Neuronal stem cell (in vitro differentiated cells): ENCODE data around the gene TMED1.
"Not testable (repeated sequence)": the region's sequence is repeated elsewhere in the genome, so short reads cannot be mapped to it uniquely, and the experiment has no call there.

Source experiments
- DNase-seq: peaks from one replicate; pipeline ENCODE4 v3.0.0-alpha.2; 2013; ENCODE audit warnings: low spot score
- H2AFZ ChIP-seq: one replicate; pipeline ENCODE4 v1.6.1; 2013; ENCODE audit warnings: mild to moderate bottlenecking, low read length, inconsistent platforms
- H2AK5ac ChIP-seq: 2 replicates; pipeline ENCODE4 v1.6.1; 2013; ENCODE audit warnings: low read depth, mild to moderate bottlenecking, inconsistent platforms, low read length, moderate library complexity, mixed read lengths
- H2BK120ac ChIP-seq: 2 replicates; pipeline ENCODE4 v1.6.1; 2013; ENCODE audit warnings: low read depth, mild to moderate bottlenecking, inconsistent platforms, low read length, moderate library complexity, mixed read lengths
- H2BK12ac ChIP-seq: one replicate; pipeline ENCODE4 v1.6.1; 2013; ENCODE audit warnings: low read length, inconsistent platforms
- H2BK15ac ChIP-seq: 2 replicates; pipeline ENCODE4 v1.6.1; 2013; ENCODE audit warnings: mild to moderate bottlenecking, low read length, inconsistent platforms, mixed read lengths
- H2BK5ac ChIP-seq: one replicate; pipeline ENCODE4 v1.6.1; 2013; ENCODE audit warnings: inconsistent platforms, mild to moderate bottlenecking, low read length, moderate library complexity
- H3K14ac ChIP-seq: one replicate; pipeline ENCODE4 v1.6.1; 2013; ENCODE audit warnings: low read length, inconsistent platforms
- H3K18ac ChIP-seq: 2 replicates; pipeline ENCODE4 v1.6.1; 2013; ENCODE audit warnings: low read length, inconsistent platforms
- H3K23ac ChIP-seq: 2 replicates; pipeline ENCODE4 v1.6.1; 2013; ENCODE audit warnings: low read depth, mild to moderate bottlenecking, mixed read lengths, low read length, inconsistent platforms; ENCODE audit not compliant: poor library complexity
- H3K27ac ChIP-seq: replicated peaks from 3 replicates; pipeline ENCODE4 v1.5.1; 2013; ENCODE audit warnings: low read length, inconsistent platforms
- H3K27me3 ChIP-seq, 3 experiments: 2 replicates each; pipeline ENCODE4 v1.6.1; 2013; ENCODE audit warnings: low read length in 3 of 3, mild to moderate bottlenecking in 2 of 3, inconsistent platforms in 1 of 3, low read depth in 1 of 3, mixed read lengths in 1 of 3, moderate library complexity in 1 of 3; ENCODE audit not compliant: control insufficient read depth in 3 of 3, insufficient read depth in 3 of 3
- H3K36me3 ChIP-seq, 2 donors: replicated peaks in 1 of 2; 2 replicates each; pipeline ENCODE4 v1.6.1; 2013; ENCODE audit warnings: low read length in 2 of 2; ENCODE audit not compliant: control insufficient read depth in 2 of 2, insufficient read depth in 2 of 2
- H3K4ac ChIP-seq: 2 replicates; pipeline ENCODE4 v1.6.1; 2013; ENCODE audit warnings: inconsistent platforms, mild to moderate bottlenecking, low read length, moderate library complexity
- H3K4me1 ChIP-seq, 2 donors: 1 replicate in 1 of 2; 2 replicates in 1 of 2; pipeline ENCODE4 v1.6.1; 2013; ENCODE audit warnings: low read length in 2 of 2, low read depth in 1 of 2; ENCODE audit not compliant: control insufficient read depth in 2 of 2, insufficient read depth in 1 of 2
- H3K4me2 ChIP-seq: one replicate; pipeline ENCODE4 v1.6.1; 2013; ENCODE audit warnings: mild to moderate bottlenecking, low read length, inconsistent platforms; ENCODE audit not compliant: insufficient read depth, poor library complexity, severe bottlenecking
- H3K4me3 ChIP-seq, 2 donors: 2 replicates each; pipeline ENCODE4 v1.5.1; 2013; ENCODE audit warnings: low read length in 2 of 2, mild to moderate bottlenecking in 2 of 2, inconsistent platforms in 1 of 2, moderate library complexity in 1 of 2
- H3K79me1 ChIP-seq: one replicate; pipeline ENCODE4 v1.6.1; 2013; ENCODE audit warnings: low read depth, mild to moderate bottlenecking, inconsistent platforms, low read length, moderate library complexity
- H3K9ac ChIP-seq: one replicate; pipeline ENCODE4 v1.6.1; 2013; ENCODE audit warnings: mild to moderate bottlenecking, low read depth, low read length, inconsistent platforms; ENCODE audit not compliant: poor library complexity
- H3K9me3 ChIP-seq, 2 donors: replicated peaks in 1 of 2; 2 replicates each; pipeline versions ENCODE3 to v1.6.1; 2013; ENCODE audit warnings: low read length in 2 of 2, mild to moderate bottlenecking in 2 of 2, inconsistent platforms in 1 of 2, low read depth in 1 of 2, mixed read lengths in 1 of 2, moderate library complexity in 1 of 2; ENCODE audit not compliant: control insufficient read depth in 2 of 2, insufficient read depth in 1 of 2
- H4K8ac ChIP-seq: one replicate; pipeline ENCODE4 v1.6.1; 2013; ENCODE audit warnings: low read depth, mild to moderate bottlenecking, inconsistent platforms, low read length, moderate library complexity
- H4K91ac ChIP-seq: one replicate; pipeline ENCODE4 v1.6.1; 2013; ENCODE audit warnings: low read length, low read depth, mild to moderate bottlenecking, inconsistent platforms; ENCODE audit not compliant: poor library complexity
- WGBS, 2 donors: extraction: QIAGEN DNeasy Blood & Tissue Kit; methylation state at CpG; one replicate each; pipeline ENCODE4 v1.1.7; 2013; ENCODE audit warnings: missing lambda C conversion rate in 2 of 2, mixed read lengths in 1 of 2; ENCODE audit not compliant: insufficient read length in 2 of 2, insufficient replicate concordance in 1 of 2; ENCODE audit errors: extremely low coverage in 2 of 2; 5-methylcytosine and 5-hydroxymethylcytosine counted together

TMED1 gene

GRCh38 chr19:10869872-10870311, 33.9 kb upstream of the TMED1 start:
- H3K9me3 ChIP-seq, H3K4me2 ChIP-seq, H2BK120ac ChIP-seq, H3K14ac ChIP-seq, H3K4ac ChIP-seq, H3K23ac ChIP-seq, DNase-seq, H3K79me1 ChIP-seq, H2AFZ ChIP-seq, H3K9ac ChIP-seq, H3K4me3 ChIP-seq, H4K8ac ChIP-seq, H3K27me3 ChIP-seq, H3K4me1 ChIP-seq: not testable (repeated sequence)
- H2BK12ac ChIP-seq, result peak overlapping the region; percentile 58
- H3K18ac ChIP-seq, result peak overlapping the region; percentile 92
- peak overlapping the region; percentile 100 for H2AK5ac ChIP-seq
- peak overlapping the region; percentile 99 for H3K27ac ChIP-seq
- peaks cover 0 to 12% of the 10 kb centered on the region in 2 donors for H3K36me3 ChIP-seq
- H4K91ac ChIP-seq, result peak overlapping the region; percentile 79
- peak overlapping the region; percentile 53 for H2BK15ac ChIP-seq
- H2BK5ac ChIP-seq, result peak overlapping the region; percentile 42
- WGBS, 2 donors, result no CpG with 5 or more reads among the region's 11 CpGs

GRCh38 chr19:10868872-10869547, 33.0 kb upstream of the TMED1 start:
- no peak overlapping the region for H2BK120ac ChIP-seq
- no peak overlapping the region for H3K27ac ChIP-seq
- no CpG with 5 or more reads among the region's 10 CpGs for WGBS, 2 donors
- no peaks in the 10 kb centered on the region for H3K9me3 ChIP-seq
- H2BK15ac ChIP-seq, result peak overlapping the region; percentile 53
- peaks cover 0 to 3% of the 10 kb centered on the region in 2 donors for H3K36me3 ChIP-seq
- H2BK5ac ChIP-seq, result peak overlapping the region; percentile 42
- H3K23ac ChIP-seq, result no peak overlapping the region
- H4K91ac ChIP-seq, result peak overlapping the region; percentile 46
- H3K18ac ChIP-seq, result peak overlapping the region; percentile 65
- H3K9ac ChIP-seq, result no peak overlapping the region
- H3K79me1 ChIP-seq, result peaks cover 5% of the 10 kb centered on the region
- H3K27me3 ChIP-seq, result no peaks in the 10 kb centered on the region
- H2AFZ ChIP-seq, result peak overlapping the region; percentile 40
- H3K4me3 ChIP-seq, result no peak overlapping the region
- peak overlapping the region; percentile 100 for H2AK5ac ChIP-seq
- no peak overlapping the region for H3K4me2 ChIP-seq
- no peak overlapping the region for H4K8ac ChIP-seq
- no peak for DNase-seq
- peak overlapping the region; percentile 84 for H3K4ac ChIP-seq
- H2BK12ac ChIP-seq, result peak overlapping the region; percentile 90
- peak overlapping the region; percentile 21 for H3K14ac ChIP-seq
- H3K4me1 ChIP-seq, result peaks cover 7 to 8% of the 10 kb centered on the region in 2 donors

DNA sequence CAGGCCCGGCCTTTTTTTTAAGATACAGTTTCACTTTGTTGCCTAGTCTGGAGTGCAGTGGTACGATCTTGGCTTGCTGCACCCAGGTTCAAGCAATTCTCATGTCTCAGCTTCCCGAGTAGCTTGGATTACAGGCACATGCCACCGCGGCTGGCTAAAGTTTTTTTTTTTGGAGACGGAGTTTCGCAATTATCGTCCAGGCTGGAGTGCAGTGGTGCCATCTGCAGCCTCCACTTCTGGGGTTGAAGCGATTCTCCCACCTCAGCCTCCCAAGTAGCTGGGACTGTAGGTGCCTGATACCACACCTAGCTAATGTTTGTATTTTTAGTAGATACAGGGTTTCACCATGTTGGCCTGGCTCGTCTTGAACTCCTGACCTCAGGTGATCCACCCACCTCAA, 30.5 kb upstream of the TMED1 start:
- no peak overlapping the region for H2BK5ac ChIP-seq
- no CpG with 5 or more reads among the region's 10 CpGs for whole genome bisulfite sequencing, 2 donors
- H3K4me1 ChIP-seq, result peaks cover 4 to 15% of the 10 kb centered on the region in 2 donors
- no peak overlapping the region for H3K9ac ChIP-seq
- no peak overlapping the region for H3K4me2 ChIP-seq
- H3K79me1 ChIP-seq, result no peaks in the 10 kb centered on the region
- no peak overlapping the region for H2BK120ac ChIP-seq
- no peaks in the 10 kb centered on the region for H3K27me3 ChIP-seq
- H3K23ac ChIP-seq, result no peak overlapping the region
- H4K8ac ChIP-seq, result no peak overlapping the region
- H2BK12ac ChIP-seq, result no peak overlapping the region
- no peak overlapping the region for H2AK5ac ChIP-seq
- H4K91ac ChIP-seq, result no peak overlapping the region
- H3K4me3 ChIP-seq, result no peak overlapping the region
- DNase-seq, result no peak
- H3K14ac ChIP-seq, result no peak overlapping the region
- H3K9me3 ChIP-seq, result no peaks in the 10 kb centered on the region
- no peak overlapping the region for H3K4ac ChIP-seq
- H3K36me3 ChIP-seq, result no peaks in the 10 kb centered on the region
- H2BK15ac ChIP-seq, result no peak overlapping the region
- H2AFZ ChIP-seq, result no peak overlapping the region
- no peak overlapping the region for H3K27ac ChIP-seq
- no peak overlapping the region for H3K18ac ChIP-seq

- H3K14ac ChIP-seq, result no peak overlapping the region
- H3K36me3 ChIP-seq, result no peaks in the 10 kb centered on the region
- no peak overlapping the region for H3K18ac ChIP-seq
- DNase-seq, result peak; percentile 73
- no peak overlapping the region for H3K4ac ChIP-seq
- no peak overlapping the region for H4K8ac ChIP-seq
- H3K4me3 ChIP-seq, result no peak overlapping the region
- no peak overlapping the region for H2BK120ac ChIP-seq
- no peaks in the 10 kb centered on the region for H3K27me3 ChIP-seq
- no CpG with 5 or more reads among the region's 6 CpGs for WGBS, 2 donors
- H4K91ac ChIP-seq, result no peak overlapping the region
- H3K9me3 ChIP-seq, result no peaks in the 10 kb centered on the region
- peak overlapping the region; percentile 78 for H2AFZ ChIP-seq
- no peak overlapping the region for H2BK12ac ChIP-seq
- H3K4me1 ChIP-seq, result peaks cover 0 to 11% of the 10 kb centered on the region in 2 donors
- no peak overlapping the region for H3K23ac ChIP-seq
- H3K4me2 ChIP-seq, result no peak overlapping the region
- no peak overlapping the region for H2AK5ac ChIP-seq
- no peak overlapping the region for H2BK5ac ChIP-seq
- no peak overlapping the region for H2BK15ac ChIP-seq
- no peaks in the 10 kb centered on the region for H3K79me1 ChIP-seq
- H3K9ac ChIP-seq, result no peak overlapping the region
- H3K27ac ChIP-seq, result no peak overlapping the region
Observed at GRCh38 chr19:10864538-10864899, 28.5 kb upstream of the TMED1 start.
